Subcutaneous abdominal adipose tissue (tissue), 5 donors: ENCODE measurements around the gene ITGBL1.

Experiments
- H3K27ac ChIP-seq: one replicate; pipeline ENCODE4 v1.7.0; 2013; ENCODE audit warnings: low read depth, mild to moderate bottlenecking, inconsistent platforms, low read length, moderate library complexity
- H3K27me3 ChIP-seq, 5 donors: one replicate each; pipeline ENCODE4 v1.7.0; 2013; ENCODE audit warnings: low read length in 5 of 5, inconsistent platforms in 1 of 5; ENCODE audit not compliant: control insufficient read depth in 5 of 5, insufficient read depth in 4 of 5
- H3K36me3 ChIP-seq, 5 donors: one replicate each; pipeline ENCODE4 v1.7.0; 2013; ENCODE audit warnings: low read length in 5 of 5; ENCODE audit not compliant: control insufficient read depth in 5 of 5, insufficient read depth in 5 of 5
- H3K4me1 ChIP-seq, 5 donors: one replicate each; pipeline ENCODE4 v1.7.0; 2013; ENCODE audit warnings: low read length in 5 of 5, mild to moderate bottlenecking in 3 of 5, moderate library complexity in 1 of 5; ENCODE audit not compliant: control insufficient read depth in 5 of 5, insufficient read depth in 5 of 5
- H3K4me3 ChIP-seq, 5 donors: one replicate each; pipeline ENCODE4 v1.7.0; 2013; ENCODE audit warnings: low read length in 5 of 5, low read depth in 1 of 5
- H3K9ac ChIP-seq, 5 donors: one replicate each; pipeline ENCODE4 v1.7.0; 2013; ENCODE audit warnings: low read length in 5 of 5, mild to moderate bottlenecking in 4 of 5, moderate library complexity in 3 of 5
- H3K9me3 ChIP-seq, 5 donors: one replicate each; pipeline ENCODE4 v1.7.0; 2013; ENCODE audit warnings: low read length in 5 of 5; ENCODE audit not compliant: control insufficient read depth in 5 of 5
- donor health status: healthy.
- donor health status: healthy.
- donor health status: healthy.
- donor health status: healthy.
- donor health status: healthy.

ITGBL1 gene

GRCh38 chr13:101631395-101631794 is 178.9 kb downstream of the ITGBL1 start:
- no peak overlapping the region for H3K9ac ChIP-seq
- H3K36me3 ChIP-seq, result no peaks in the 10 kb centered on the region
- no peaks in the 10 kb centered on the region for H3K27me3 ChIP-seq
- H3K4me1 ChIP-seq, result peaks cover 0 to 8% (median 5%) of the 10 kb centered on the region in 5 donors
- H3K27ac ChIP-seq, result no peak overlapping the region
- H3K9me3 ChIP-seq, result no peaks in the 10 kb centered on the region
- no peak overlapping the region for H3K4me3 ChIP-seq

DNA sequence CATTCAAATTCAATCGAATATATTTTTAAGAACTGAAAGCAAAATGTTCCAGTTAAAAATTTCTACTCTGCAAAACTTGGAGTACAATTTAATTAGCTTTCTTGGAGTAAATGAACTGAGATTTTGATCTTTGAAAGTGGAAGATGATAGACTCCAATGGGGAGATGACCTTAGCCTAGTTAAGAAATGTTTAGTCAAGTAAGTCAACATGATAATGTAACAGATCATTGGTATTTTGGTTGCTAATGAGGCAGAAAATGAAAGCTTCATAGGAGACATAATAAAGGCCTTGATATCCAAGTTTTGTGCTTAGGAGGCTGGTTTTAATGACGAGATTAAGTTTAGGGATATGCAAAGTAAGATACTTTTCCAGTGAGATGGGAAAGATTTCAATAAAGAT is 181.7 kb downstream of the ITGBL1 start:
- Histone ChIP-seq H3K36me3 (no peaks in the 10 kb centered on the region), H3K9ac (no peak overlapping the region), H3K4me1 (no peaks in the 10 kb centered on the region), H3K9me3 (no peaks in the 10 kb centered on the region), H3K27ac (no peak overlapping the region), H3K4me3 (no peak overlapping the region), H3K27me3 (no peaks in the 10 kb centered on the region)

- Histone ChIP-seq H3K9ac (no peak overlapping the region), H3K36me3 (no peaks in the 10 kb centered on the region), H3K27me3 (no peaks in the 10 kb centered on the region), H3K27ac (no peak overlapping the region), H3K9me3 (no peaks in the 10 kb centered on the region), H3K4me1 (no peaks in the 10 kb centered on the region), H3K4me3 (no peak overlapping the region)
These were observed 187.2 kb downstream of the ITGBL1 start for GRCh38 chr13:101639711-101640110.

DNA sequence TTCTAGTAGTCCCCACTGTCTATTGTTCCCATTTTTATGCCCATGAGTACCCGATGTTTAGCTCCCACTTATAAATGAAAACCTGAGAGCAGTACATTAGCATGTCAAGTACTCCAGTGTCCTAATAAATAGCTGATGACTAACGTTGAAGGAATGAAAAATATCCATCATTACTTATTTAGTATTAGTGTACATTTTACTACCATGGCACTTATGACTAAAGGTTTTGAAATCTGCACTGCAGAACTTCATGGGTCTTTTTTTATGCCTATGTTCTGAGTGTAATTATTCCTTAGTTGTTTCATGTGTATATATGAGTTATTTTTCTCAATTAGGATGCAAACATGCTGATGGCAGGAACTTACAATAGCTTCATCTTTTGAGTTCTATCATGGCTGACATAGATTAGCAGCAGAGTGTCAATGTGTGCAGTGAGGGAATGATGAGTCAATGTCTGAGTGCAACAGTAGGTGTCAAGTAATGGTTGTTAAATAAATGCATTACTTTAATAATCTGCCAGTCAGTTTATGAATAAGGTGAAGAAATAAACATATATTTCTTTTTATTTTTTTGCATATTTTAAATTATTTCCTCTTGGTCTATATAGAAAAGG is 188.4 kb downstream of the ITGBL1 start:
- H3K9ac ChIP-seq, result no peak overlapping the region
- H3K4me3 ChIP-seq, result no peak overlapping the region
- no peaks in the 10 kb centered on the region for H3K4me1 ChIP-seq
- H3K27ac ChIP-seq, result no peak overlapping the region
- H3K36me3 ChIP-seq, result no peaks in the 10 kb centered on the region
- H3K9me3 ChIP-seq, result no peaks in the 10 kb centered on the region
- H3K27me3 ChIP-seq, result no peaks in the 10 kb centered on the region

GRCh38 chr13:101645871-101646270 is 193.4 kb downstream of the ITGBL1 start:
- Histone ChIP-seq H3K9me3 (no peaks in the 10 kb centered on the region), H3K36me3 (no peaks in the 10 kb centered on the region), H3K27ac (no peak overlapping the region), H3K27me3 (no peaks in the 10 kb centered on the region), H3K9ac (no peak overlapping the region), H3K4me3 (no peak overlapping the region), H3K4me1 (peaks cover 0 to 7% (median 3%) of the 10 kb centered on the region in 5 donors)

DNA sequence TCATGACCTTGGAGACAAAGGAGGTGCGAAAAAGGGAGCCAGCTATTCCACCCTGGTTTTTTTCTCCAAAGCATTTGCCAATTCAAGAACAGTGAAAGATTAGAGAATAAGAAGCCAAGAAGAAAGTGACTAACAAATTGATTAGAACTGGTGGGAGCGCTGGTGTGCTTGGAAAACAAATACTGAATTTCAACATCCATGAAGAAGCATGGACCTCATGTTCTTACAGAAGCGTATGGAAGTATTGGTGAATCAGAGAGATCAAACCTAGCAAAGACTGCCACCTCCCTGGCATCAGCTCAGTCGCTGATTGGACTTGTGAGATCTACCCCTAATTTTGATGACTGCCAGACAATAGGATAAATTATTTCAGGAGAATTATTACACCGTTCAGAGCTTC is 195.3 kb downstream of the ITGBL1 start:
- no peak overlapping the region for H3K4me3 ChIP-seq
- H3K27ac ChIP-seq, result no peak overlapping the region
- H3K4me1 ChIP-seq, result peaks cover 0 to 7% (median 3%) of the 10 kb centered on the region in 5 donors
- no peaks in the 10 kb centered on the region for H3K36me3 ChIP-seq
- H3K9ac ChIP-seq, result no peak overlapping the region
- no peaks in the 10 kb centered on the region for H3K9me3 ChIP-seq
- H3K27me3 ChIP-seq, result no peaks in the 10 kb centered on the region

- Histone ChIP-seq H3K9ac (no peak overlapping the region), H3K36me3 (no peaks in the 10 kb centered on the region), H3K27ac (no peak overlapping the region), H3K27me3 (no peaks in the 10 kb centered on the region), H3K9me3 (no peaks in the 10 kb centered on the region), H3K4me1 (peaks cover 0 to 7% (median 3%) of the 10 kb centered on the region in 5 donors), H3K4me3 (no peak overlapping the region)
These were observed 196.5 kb downstream of the ITGBL1 start for GRCh38 chr13:101648766-101649487.

- Histone ChIP-seq H3K4me1 (peaks cover 0 to 7% (median 3%) of the 10 kb centered on the region in 5 donors), H3K9me3 (no peaks in the 10 kb centered on the region), H3K27ac (no peak overlapping the region), H3K36me3 (no peaks in the 10 kb centered on the region), H3K9ac (no peak overlapping the region), H3K27me3 (no peaks in the 10 kb centered on the region), H3K4me3 (no peak overlapping the region)
These were observed 197.1 kb downstream of the ITGBL1 start for GRCh38 chr13:101649488-101650126.

DNA sequence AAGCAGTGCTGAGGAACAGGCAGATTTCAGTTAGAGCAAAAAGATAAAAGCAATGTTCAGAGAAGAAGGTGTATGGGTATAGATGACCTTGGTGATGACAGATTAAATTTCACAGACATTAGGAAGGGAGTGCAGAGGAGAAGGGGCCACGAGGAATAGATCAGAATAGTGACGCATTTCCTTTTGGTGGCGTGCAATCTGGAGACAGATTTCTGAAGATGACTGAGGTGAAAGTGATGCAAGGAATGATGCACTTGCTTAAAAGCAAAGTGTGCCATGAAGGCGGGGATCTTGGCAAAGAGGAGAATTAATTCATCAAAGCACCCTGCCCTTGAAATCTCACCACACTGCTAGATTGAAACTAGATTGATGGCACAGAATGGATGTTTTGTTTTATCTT is 202.4 kb downstream of the ITGBL1 start:
- Histone ChIP-seq H3K27me3 (no peaks in the 10 kb centered on the region), H3K9me3 (no peaks in the 10 kb centered on the region), H3K27ac (no peak overlapping the region), H3K9ac (no peak overlapping the region), H3K4me1 (peaks cover 0 to under 1% (median 0%) of the 10 kb centered on the region in 5 donors), H3K4me3 (no peak overlapping the region), H3K36me3 (no peaks in the 10 kb centered on the region)

GRCh38 chr13:101655435-101655834 is 203.0 kb downstream of the ITGBL1 start:
- no peaks in the 10 kb centered on the region for H3K36me3 ChIP-seq
- H3K4me1 ChIP-seq, result no peaks in the 10 kb centered on the region
- H3K9me3 ChIP-seq, result no peaks in the 10 kb centered on the region
- H3K27me3 ChIP-seq, result no peaks in the 10 kb centered on the region
- H3K9ac ChIP-seq, result no peak overlapping the region
- no peak overlapping the region for H3K27ac ChIP-seq
- no peak overlapping the region for H3K4me3 ChIP-seq
